GM10248 (cell line): ENCODE data around the gene HSPA5.
A peak's percentile ranks its signal among the peaks of the same experiment; 100 is the strongest.
"Not testable (repeated sequence)": the region's sequence is repeated elsewhere in the genome, so short reads cannot be mapped to it uniquely, and the experiment has no call there.

Experiments
- CTCF ChIA-PET: fragments of 300-600 bp; sonication (Branson Sonifier 250); formaldehyde crosslinking; extraction: SDS; loops from one replicate; lab custom pipeline; 2021; ENCODE audit warnings: antibody characterized with exemption; lab: Yijun Ruan, JAX
- POLR2A ChIA-PET: fragments of 350-650 bp; sonication (Branson Sonifier 250); formaldehyde crosslinking; extraction: SDS; loops from one replicate; lab custom pipeline; 2020; ENCODE audit warnings: antibody characterized with exemption; lab: Yijun Ruan, JAX
- DNase-seq: peaks from one replicate; pipeline ENCODE4 v3.0.0; 2012; ENCODE audit errors: extremely low spot score
- CTCF ChIP-seq: IDR thresholded peaks from 2 replicates; pipeline ENCODE4 v1.5.1; 2012; ENCODE audit warnings: mild to moderate bottlenecking, low read depth; ENCODE audit errors: extremely low read depth, missing control alignments, control extremely low read depth

Gene HSPA5

GRCh38 chr9:125241000-125241862 lies at the start of gene HSPA5:
Gene HSPA5, minus strand, starts transcription at chr9:125241343. Its CDS starts 217 bp downstream, at chr9:125241126.
- POLR2A ChIA-PET, result interaction anchor here (0.5 to 1.4 kb wide), 19 partner anchors 8 to 1314 kb away, joined by 3 to 24 read pairs (median 5); partner anchors contain the start of genes GAPVD1 and SCAI
- peak; percentile 98 for DNase-seq
- CTCF ChIA-PET, result interaction anchor here (0.9 to 3.8 kb wide), 6 partner anchors 10 to 95 kb away, joined by 3 to 17 read pairs (median 4); partner anchors contain the start of gene GAPVD1
- no peak for TF ChIP-seq CTCF

- POLR2A ChIA-PET, DNase-seq: not testable (repeated sequence)
- CTCF ChIA-PET, result interaction anchor here (1.0 kb wide), 1 partner anchor 17 kb away, joined by 3 read pairs; no protein-coding TSS in a partner anchor
Measured at GRCh38 chr9:125286935-125287433, 45.8 kb upstream of the HSPA5 start.

- ChIA-PET POLR2A (no interaction called here), CTCF (interaction anchor here (1.3 to 1.7 kb wide), 2 partner anchors 16 to 29 kb away, joined by 3 to 4 read pairs; no protein-coding TSS in a partner anchor)
- no peak for DNase-seq
- TF ChIP-seq CTCF, result no peak
Measured at GRCh38 chr9:125284855-125285254, 43.7 kb upstream of the HSPA5 start.

GRCh38 chr9:125280945-125281344 lies 39.8 kb upstream of the HSPA5 start:
- POLR2A ChIA-PET, result interaction anchor here (0.6 kb wide), 1 partner anchor 40 kb away, joined by 3 read pairs; the partner anchor contains the start of gene HSPA5
- no peak for TF ChIP-seq CTCF
- DNase-seq, result no peak
- CTCF ChIA-PET, result no interaction called here

GRCh38 chr9:125277411-125277810 lies 36.3 kb upstream of the HSPA5 start:
- DNase-seq, result no peak
- ChIA-PET CTCF (no interaction called here), POLR2A (no interaction called here)
- TF ChIP-seq CTCF, result no peak

GRCh38 chr9:125276771-125277170 lies 35.6 kb upstream of the HSPA5 start:
- TF ChIP-seq CTCF, result no peak
- CTCF ChIA-PET, result interaction anchor here (1.0 to 1.9 kb wide), 3 partner anchors 13 to 21 kb away, joined by 3 to 6 read pairs (median 3); no protein-coding TSS in a partner anchor
- POLR2A ChIA-PET, result no interaction called here
- DNase-seq, result no peak
